Left hindlimb (tissue), 1 donor: ENCODE data around the gene SNX32.
A peak's percentile ranks its signal among the peaks of the same experiment; 100 is the strongest.

Experiments
- DNase-seq: peaks from one replicate; pipeline ENCODE4 v3.0.0-alpha.2; 2018

SNX32 gene

GRCh38 chr11:65833297-65834030 is at the start of gene SNX32:
Gene SNX32 (plus strand): TSS chr11:65833963. CDS start chr11:65834066, 103 bp downstream.
- peak; percentile 95 for DNase-seq

- no peak for DNase-seq
These were observed 48.3 kb upstream of the SNX32 start for GRCh38 chr11:65785319-65786007.

GRCh38 chr11:65786008-65786785 is 47.6 kb upstream of the SNX32 start:
- no peak for DNase-seq

GRCh38 chr11:65786786-65787636 is 46.8 kb upstream of the SNX32 start, which contains the start of gene OVOL1:
Gene OVOL1 (plus strand): TSS chr11:65787063. CDS start chr11:65787374, 311 bp downstream.
- DNase-seq, result no peak

GRCh38 chr11:65787649-65788622 is 45.8 kb upstream of the SNX32 start:
- DNase-seq, result no peak

GRCh38 chr11:65788821-65789220 is 44.9 kb upstream of the SNX32 start:
- DNase-seq, result no peak

- DNase-seq, result no peak
These were observed 44.3 kb upstream of the SNX32 start for GRCh38 chr11:65789230-65790103.

GRCh38 chr11:65790104-65790901 is 43.5 kb upstream of the SNX32 start:
- DNase-seq, result no peak

GRCh38 chr11:65790902-65791650 is 42.7 kb upstream of the SNX32 start:
- no peak for DNase-seq

GRCh38 chr11:65791719-65792213 is 42.0 kb upstream of the SNX32 start:
- no peak for DNase-seq

- DNase-seq, result no peak
These were observed 41.3 kb upstream of the SNX32 start for GRCh38 chr11:65792456-65792855.

- no peak for DNase-seq
These were observed 40.6 kb upstream of the SNX32 start for GRCh38 chr11:65793144-65793581.

GRCh38 chr11:65793625-65794400 is 40.0 kb upstream of the SNX32 start:
- DNase-seq, result no peak

GRCh38 chr11:65794570-65795510 is 38.9 kb upstream of the SNX32 start:
- DNase-seq, result no peak

- no peak for DNase-seq
These were observed 36.8 kb upstream of the SNX32 start for GRCh38 chr11:65796726-65797601.
